Fibroblast of lung (primary cell): ENCODE measurements around the gene NEURL1.

Source experiments
- CTCF ChIP-seq, 2 donors: IDR thresholded peaks in 1 of 2; conservative IDR thresholded peaks in 1 of 2; 1 replicate in 1 of 2; 2 replicates in 1 of 2; pipeline ENCODE4 v1.5.1; 2011 to 2012; ENCODE audit warnings: low read length in 2 of 2, control low read depth in 1 of 2, inconsistent platforms in 1 of 2, low read depth in 1 of 2, mild to moderate bottlenecking in 1 of 2
- EZH2 ChIP-seq: IDR thresholded peaks from 2 replicates; pipeline ENCODE4 v1.5.1; 2012; ENCODE audit warnings: low read length, control low read depth, mild to moderate bottlenecking; ENCODE audit errors: missing control alignments

GRCh38 chr10:103635580-103635979 is 142.1 kb downstream of the NEURL1 start:
- TF ChIP-seq CTCF (conservative IDR thresholded peaks at IDR 0.05 in 1 of 2, IDR thresholded peaks at IDR 0.05 in 1 of 2; ENCODE audit: low read depth in 1 of 2, low read length in 2 of 2) (no peak), EZH2 (no peak)
